ENCODE data around the gene IL17REL.

IL17REL gene

GRCh38 chr22:50056214-50056972, 43.8 kb upstream of the IL17REL start:
- Histone ChIP-seq H3K27ac (no peak overlapping the region), H3K4me2 (no peak overlapping the region)
- TF ChIP-seq CTCF (conservative IDR thresholded peaks at IDR 0.05; ENCODE audit: low read depth, low read length) = no peak

GRCh38 chr22:50053861-50054260, 41.3 kb upstream of the IL17REL start:
- H4K20me1 ChIP-seq (ENCODE audit: insufficient read depth) = no peaks in the 10 kb centered on the region
- no peak overlapping the region for H3K4me3 ChIP-seq (IDR thresholded peaks at IDR 0.05; ENCODE audit: insufficient read depth, low read depth, low read length)
- H3K9ac ChIP-seq = no peak overlapping the region
- H3K36me3 ChIP-seq (ENCODE audit: insufficient read depth) = no peaks in the 10 kb centered on the region
- no peaks in the 10 kb centered on the region for H3K4me1 ChIP-seq (ENCODE audit: low read depth, poor library complexity, severe bottlenecking)
- no peak overlapping the region for H3K4me2 ChIP-seq
- no peak for TF ChIP-seq CTCF (conservative IDR thresholded peaks at IDR 0.05; ENCODE audit: low read depth, low read length)
- no peaks in the 10 kb centered on the region for H3K79me2 ChIP-seq (ENCODE audit: insufficient read depth, low read depth)
- H3K27me3 ChIP-seq (ENCODE audit: insufficient read depth, low read depth) = peaks cover 2% of the 10 kb centered on the region; the same call in 1 of the 2 replicates
- H3K27ac ChIP-seq = no peak overlapping the region
- no peak overlapping the region for H2AFZ ChIP-seq (ENCODE audit: low read depth)

More at GRCh38 chr22:50056214-50056972, 43.8 kb upstream of the IL17REL start:
- H3K4me3 ChIP-seq (IDR thresholded peaks at IDR 0.05; ENCODE audit: insufficient read depth, low read depth, low read length) = no peak overlapping the region
- no peaks in the 10 kb centered on the region for H3K79me2 ChIP-seq (ENCODE audit: insufficient read depth, low read depth)
- no peaks in the 10 kb centered on the region for H3K4me1 ChIP-seq (ENCODE audit: low read depth, poor library complexity, severe bottlenecking)
- no peaks in the 10 kb centered on the region for H3K36me3 ChIP-seq (ENCODE audit: insufficient read depth)
- H4K20me1 ChIP-seq (ENCODE audit: insufficient read depth) = no peaks in the 10 kb centered on the region
- H3K9ac ChIP-seq = no peak overlapping the region
- no peak overlapping the region for H2AFZ ChIP-seq (ENCODE audit: low read depth)
- peaks cover 2% of the 10 kb centered on the region; the same call in 1 of the 2 replicates for H3K27me3 ChIP-seq (ENCODE audit: insufficient read depth, low read depth)

- peaks cover 2% of the 10 kb centered on the region; the same call in 1 of the 2 replicates for H3K27me3 ChIP-seq (ENCODE audit: insufficient read depth, low read depth)
- TF ChIP-seq CTCF (conservative IDR thresholded peaks at IDR 0.05; ENCODE audit: low read depth, low read length) = no peak
- H3K79me2 ChIP-seq (ENCODE audit: insufficient read depth, low read depth) = no peaks in the 10 kb centered on the region
- no peak overlapping the region for H3K4me3 ChIP-seq (IDR thresholded peaks at IDR 0.05; ENCODE audit: insufficient read depth, low read depth, low read length)
- no peaks in the 10 kb centered on the region for H3K36me3 ChIP-seq (ENCODE audit: insufficient read depth)
- H3K27ac ChIP-seq = no peak overlapping the region
- H3K4me1 ChIP-seq (ENCODE audit: low read depth, poor library complexity, severe bottlenecking) = no peaks in the 10 kb centered on the region
- no peak overlapping the region for H3K4me2 ChIP-seq
- H4K20me1 ChIP-seq (ENCODE audit: insufficient read depth) = no peaks in the 10 kb centered on the region
- H2AFZ ChIP-seq (ENCODE audit: low read depth) = no peak overlapping the region
- no peak overlapping the region for H3K9ac ChIP-seq
Observed at GRCh38 chr22:50051930-50052329, 39.4 kb upstream of the IL17REL start.

GRCh38 chr22:50049299-50050195, 37.0 kb upstream of the IL17REL start:
- H3K9ac ChIP-seq = no peak overlapping the region
- no peak overlapping the region for H3K4me2 ChIP-seq
- peaks cover 2% of the 10 kb centered on the region; the same call in 1 of the 2 replicates for H3K27me3 ChIP-seq (ENCODE audit: insufficient read depth, low read depth)
- no peak overlapping the region for H3K27ac ChIP-seq
- TF ChIP-seq CTCF (conservative IDR thresholded peaks at IDR 0.05; ENCODE audit: low read depth, low read length) = no peak
- no peaks in the 10 kb centered on the region for H3K79me2 ChIP-seq (ENCODE audit: insufficient read depth, low read depth)
- H3K4me1 ChIP-seq (ENCODE audit: low read depth, poor library complexity, severe bottlenecking) = no peaks in the 10 kb centered on the region
- no peaks in the 10 kb centered on the region for H3K36me3 ChIP-seq (ENCODE audit: insufficient read depth)
- no peak overlapping the region for H3K4me3 ChIP-seq (IDR thresholded peaks at IDR 0.05; ENCODE audit: insufficient read depth, low read depth, low read length)
- H2AFZ ChIP-seq (ENCODE audit: low read depth) = no peak overlapping the region
- H4K20me1 ChIP-seq (ENCODE audit: insufficient read depth) = no peaks in the 10 kb centered on the region
